ENCODE measurements around the gene CACNG4.

GRCh38 chr17:66985338-66986237 is 21.1 kb downstream of the CACNG4 start:
- TF ChIP-seq CTCF (conservative IDR thresholded peaks at IDR 0.05) = no peak
- TF ChIP-seq ZFX (IDR thresholded peaks at IDR 0.05) = no peak

Data from C4-2B (cell line).